HepG2 (cell line): ENCODE measurements around the gene FAM199X. TPM values are rescaled to one million over a fixed set of nuclear protein-coding genes. Genes with fewer than 3 reads are reported as not detected.

Source experiments
- ATAC-seq: fragments of 200-7000 bp; cut with Tn5 transposase; 3 replicates; pipeline ENCODE4 v1.9.1; 2020; ENCODE audit warnings: mild to moderate bottlenecking, moderate library complexity
- BruUV-seq: library from RNA; stranded (reverse); fragments of 400-500 nt; replicated peaks from 2 replicates; lab custom pipeline; 2021; lab: Mats Ljungman, UMichigan
- CTCF ChIA-PET: fragments of 300-600 bp; formaldehyde crosslinking; extraction: SDS; loops from one replicate; lab custom pipeline; 2021; ENCODE audit warnings: low total read pairs, inconsistent platforms, low intra/inter-chr PET ratio; lab: Yijun Ruan, JAX
- POLR2A ChIA-PET: fragments of 350-600 bp; sonication (Branson Sonifier 250); formaldehyde crosslinking; loops from one replicate; lab custom pipeline; 2020; ENCODE audit warnings: antibody characterized with exemption, inconsistent platforms; lab: Yijun Ruan, JAX
- DNase-seq: peaks from one replicate; pipeline ENCODE4 v3.0.0-alpha.2; 2015; ENCODE audit warnings: low spot score
- FAIRE-seq: peaks from 3 replicates; lab custom pipeline; 2011; peaks lifted over from hg19 to GRCh38; lab: Jason Lieb, UNC
- H2AFZ ChIP-seq: one replicate; pipeline ENCODE4 v1.6.1; 2011; ENCODE audit warnings: low read length, inconsistent platforms
- H3K27ac ChIP-seq: fragments of 300-600 bp; 3 replicates; pipeline ENCODE4 v1.8.0; 2011; ENCODE audit warnings: mixed run types, mild to moderate bottlenecking, mixed read lengths, low read length, inconsistent platforms; ENCODE audit not compliant: insufficient read depth; ENCODE audit errors: extremely low read length
- H3K27me3 ChIP-seq, 2 experiments: fragments of 200-600 bp in 1 of 2; 2 replicates in 1 of 2; 3 replicates in 1 of 2; pipeline versions ENCODE4 v1.6.0 to v1.8.0; 2011; ENCODE audit warnings: low read length in 2 of 2, mild to moderate bottlenecking in 2 of 2, moderate library complexity in 2 of 2, inconsistent platforms in 1 of 2; ENCODE audit not compliant: insufficient read depth in 2 of 2, control insufficient read depth in 1 of 2
- H3K36me3 ChIP-seq, 2 experiments: fragments of 200-600 bp in 1 of 2; replicated peaks in 1 of 2; 2 replicates in 1 of 2; 3 replicates in 1 of 2; pipeline versions ENCODE4 v1.5.1 to v1.8.0; 2011; ENCODE audit warnings: low read length in 2 of 2, inconsistent platforms in 1 of 2; ENCODE audit not compliant: insufficient read depth in 2 of 2, control insufficient read depth in 1 of 2
- H3K4me1 ChIP-seq: 2 replicates; pipeline ENCODE4 v1.5.1; 2012; ENCODE audit warnings: low read length, inconsistent platforms; ENCODE audit not compliant: insufficient read depth
- H3K4me2 ChIP-seq: 2 replicates; pipeline ENCODE4 v1.6.0; 2011; ENCODE audit warnings: low read depth, low read length, inconsistent platforms
- H3K4me3 ChIP-seq, 3 experiments: fragments of 200-600 bp in 1 of 3; sonication (generic), shearing (Covaris generic) in 1 of 3; replicated peaks in 1 of 3; 2 replicates each; pipeline ENCODE4 v1.5.1; 2011 to 2016; ENCODE audit warnings: low read length in 3 of 3, inconsistent platforms in 2 of 3, low read depth in 2 of 3, mild to moderate bottlenecking in 2 of 3, control low read depth in 1 of 3, mixed read lengths in 1 of 3; ENCODE audit not compliant: insufficient read depth in 1 of 3
- H3K79me2 ChIP-seq: one replicate; pipeline ENCODE4 v1.6.1; 2011; ENCODE audit warnings: low read length, inconsistent platforms; ENCODE audit not compliant: insufficient read depth
- H3K9ac ChIP-seq: 2 replicates; pipeline ENCODE4 v1.6.0; 2011; ENCODE audit warnings: mild to moderate bottlenecking, low read depth, low read length, inconsistent platforms; ENCODE audit not compliant: insufficient read depth
- H3K9me3 ChIP-seq: 2 replicates; pipeline ENCODE4 v1.5.1; 2012; ENCODE audit warnings: mild to moderate bottlenecking, low read length
- H4K20me1 ChIP-seq: 2 replicates; pipeline ENCODE4 v1.6.0; 2011; ENCODE audit warnings: inconsistent platforms, mild to moderate bottlenecking, low read length, moderate library complexity; ENCODE audit not compliant: insufficient read depth
- ATF1 ChIP-seq: IDR thresholded peaks from 2 replicates; pipeline ENCODE4 v1.6.1; 2016; ENCODE audit warnings: mild to moderate bottlenecking, control low read depth
- CEBPB ChIP-seq: IDR thresholded peaks from 2 replicates; pipeline ENCODE4 v1.6.1; 2011; ENCODE audit warnings: low read depth, low read length, improper control_type of control experiment, borderline replicate concordance
- CREM ChIP-seq, 2 experiments: sonication (generic) in 1 of 2; formaldehyde crosslinking in 1 of 2; IDR thresholded peaks; 2 replicates each; pipeline versions ENCODE4 v1.4.0 to v1.6.1; 2016 to 2020; ENCODE audit warnings: antibody characterized with exemption in 1 of 2, mild to moderate bottlenecking in 1 of 2, missing genetic modification reagents in 1 of 2
- GABPB1 ChIP-seq: IDR thresholded peaks from 2 replicates; pipeline ENCODE4 v1.6.1; 2016; ENCODE audit warnings: mild to moderate bottlenecking, missing genetic modification reagents, moderate library complexity, missing compliant biosample characterization
- HMGA1 ChIP-seq: sonication (generic); formaldehyde crosslinking; conservative IDR thresholded peaks from 2 replicates; pipeline ENCODE4 v1.4.0; 2020; ENCODE audit warnings: missing genetic modification reagents
- HMGXB3 ChIP-seq: sonication (generic); formaldehyde crosslinking; IDR thresholded peaks from 2 replicates; pipeline ENCODE4 v1.4.0; 2020; ENCODE audit warnings: missing genetic modification reagents, borderline replicate concordance
- HNF1B ChIP-seq: sonication (generic); formaldehyde crosslinking; IDR thresholded peaks from 2 replicates; pipeline ENCODE4 v1.5.1; 2020; ENCODE audit warnings: mild to moderate bottlenecking, moderate library complexity, missing genetic modification reagents
- IRF2 ChIP-seq: IDR thresholded peaks from 2 replicates; pipeline ENCODE4 v1.6.1; 2018; ENCODE audit warnings: missing genetic modification reagents, missing compliant biosample characterization
- ISL2 ChIP-seq: sonication (generic); formaldehyde crosslinking; IDR thresholded peaks from 2 replicates; pipeline ENCODE4 v1.5.0; 2020; ENCODE audit warnings: missing genetic modification reagents
- KLF9 ChIP-seq: IDR thresholded peaks from 2 replicates; pipeline ENCODE4 v1.6.1; 2016; ENCODE audit warnings: low read depth
- PAX8 ChIP-seq: sonication (generic); formaldehyde crosslinking; IDR thresholded peaks from 2 replicates; pipeline ENCODE4 v1.8.0; 2022; ENCODE audit warnings: mild to moderate bottlenecking, missing genetic modification reagents, borderline replicate concordance
- PBX3 ChIP-seq: sonication (generic); formaldehyde crosslinking; IDR thresholded peaks from 2 replicates; pipeline ENCODE4 v1.8.1; 2023; ENCODE audit warnings: missing genetic modification reagents, inconsistent platforms, borderline replicate concordance
- TFAP4 ChIP-seq: sonication (generic); IDR thresholded peaks from 2 replicates; pipeline ENCODE4 v1.6.1; 2016; ENCODE audit warnings: low read depth, borderline replicate concordance
- TOE1 ChIP-seq: sonication (generic); formaldehyde crosslinking; IDR thresholded peaks from 2 replicates; pipeline ENCODE4 v1.4.0; 2020; ENCODE audit warnings: mild to moderate bottlenecking, missing genetic modification reagents
- ZC3H13 ChIP-seq: sonication (generic); formaldehyde crosslinking; IDR thresholded peaks from 2 replicates; pipeline ENCODE4 v1.8.1; 2023; ENCODE audit warnings: mild to moderate bottlenecking, missing genetic modification reagents, moderate library complexity
- ZMAT3 ChIP-seq: sonication (generic); formaldehyde crosslinking; conservative IDR thresholded peaks from 2 replicates; pipeline ENCODE4 v1.7.0; 2021; ENCODE audit warnings: missing genetic modification reagents
- ZNF564 ChIP-seq: sonication (generic); formaldehyde crosslinking; IDR thresholded peaks from 2 replicates; pipeline ENCODE4 v1.8.1; 2023; ENCODE audit warnings: mild to moderate bottlenecking, missing genetic modification reagents
- ZNF747 ChIP-seq: sonication (generic); formaldehyde crosslinking; IDR thresholded peaks from 2 replicates; pipeline ENCODE4 v1.8.1; 2023; ENCODE audit warnings: missing genetic modification reagents, mild to moderate bottlenecking, borderline replicate concordance
- ZNF766 ChIP-seq: sonication (generic); formaldehyde crosslinking; IDR thresholded peaks from 2 replicates; pipeline ENCODE4 v1.5.0; 2020; ENCODE audit warnings: missing genetic modification reagents, borderline replicate concordance
- WGBS: methylation state at CpG from one replicate; pipeline ENCODE4 v1.1.6; 2017; ENCODE audit warnings: low lambda C conversion rate; 5-methylcytosine and 5-hydroxymethylcytosine counted together
- in situ Hi-C: cut with HindIII; loops from 2 replicates; pipeline ENCODE4 v1.10.0; 2017; ENCODE audit warnings: low pct_unique_long_range_greater_than_20kb; ENCODE audit not compliant: extremely low pct_ligation_motif_present
- intact Hi-C: fragments of 100-400 bp; cut with micrococcal nuclease; formaldehyde crosslinking; loops from one replicate; pipeline ENCODE4 v1.10.0; 2022; ENCODE audit not compliant: unreplicated experiment
- polyA plus RNA-seq, 8 experiments: library from polyadenylated mRNA; depleted of rRNA in 3 of 8; stranded (reverse) in 7 of 8; unstranded in 1 of 8; fragments of >200 nt; fragmentation: Illumina TruSeq in 4 of 8; extraction: Trizol in 4 of 8; gene quantifications; 2 replicates each; pipeline versions ENCODE4 v1.2.1 to v1.2.3, GENCODE V29; 2011 to 2016; ENCODE audit warnings: low read depth in 4 of 8, missing spikeins in 1 of 8, mixed read lengths in 1 of 8; ENCODE audit not compliant: insufficient read depth in 1 of 8
- total RNA-seq, 5 experiments: library from RNA; depleted of rRNA; stranded (reverse); fragments of >200 nt; fragmentation: Illumina TruSeq; extraction: Trizol; gene quantifications; 2 replicates each; pipeline ENCODE4 v1.2.3, GENCODE V29; 2016; ENCODE audit warnings: low read depth in 1 of 5

FAM199X gene
- total and polyA plus RNA-seq, 2 of the 13 experiments (the other 11 are each of a cell fraction or from before 2014, with no cell fraction given) = 5.1 to 18.0 TPM

- FAIRE-seq = no peak
- DNase-seq = no peak
- Histone ChIP-seq H3K9me3 (no peaks in the 10 kb centered on the region), H3K9ac (no peak overlapping the region), H4K20me1 (no peaks in the 10 kb centered on the region)
- no peak for ATAC-seq
- TF ChIP-seq HNF1B (CRISPR knock-in tag) = no peak
- TF ChIP-seq ZNF564 (CRISPR knock-in tag) = no peak
- no peak for TF ChIP-seq KLF9 (CRISPR knock-in tag)
- no peak for TF ChIP-seq CREM (IDR thresholded peaks at IDR 0.05)
- no peak for TF ChIP-seq CREM (CRISPR knock-in tag; IDR thresholded peaks at IDR 0.05)
- no peak for TF ChIP-seq TFAP4
- no peak for TF ChIP-seq PAX8 (CRISPR knock-in tag)
- TF ChIP-seq GABPB1 (CRISPR knock-in tag) = no peak
- TF ChIP-seq ATF1 = no peak
- TF ChIP-seq ZNF747 (CRISPR knock-in tag) = no peak
- TF ChIP-seq IRF2 (CRISPR knock-in tag) = no peak
- no peak for TF ChIP-seq ZNF766 (CRISPR knock-in tag)
- no peak for TF ChIP-seq ISL2 (CRISPR knock-in tag)
- no peak for TF ChIP-seq CEBPB
- TF ChIP-seq HMGA1 (CRISPR knock-in tag) = no peak
- TF ChIP-seq ZC3H13 = no peak
- TF ChIP-seq TOE1 (CRISPR knock-in tag) = no peak
- no peak for TF ChIP-seq ZMAT3 (CRISPR knock-in tag)
- TF ChIP-seq HMGXB3 = no peak
- TF ChIP-seq PBX3 (CRISPR knock-in tag) = no peak
- TF ChIP-seq, all 625 proteins: peak for 0
- ChIA-PET POLR2A (no interaction called here), CTCF (no interaction called here)
- Histone ChIP-seq H3K27me3 (no peaks in the 10 kb centered on the region), H3K4me2 (no peak overlapping the region), H2AFZ (no peak overlapping the region), H3K36me3 (no peaks in the 10 kb centered on the region), H3K79me2 (no peaks in the 10 kb centered on the region), H3K27ac (no peak overlapping the region), H3K4me1 (no peaks in the 10 kb centered on the region), H3K4me3 (no peak overlapping the region)
- BruUV-seq = no TSS peak
- intact Hi-C loops (no loop called here), in situ Hi-C loops (loop anchor here (25.0 kb wide), 2 partner anchors 281 to 581 kb away; partner anchors contain the start of gene RAB9B)
- 100% methylated on average over 1 of the region's 1 CpG for WGBS
Observed at GRCh38 chrX:104118765-104119164, 47.5 kb upstream of the FAM199X start.
